ENCODE results near the gene ERBB4.

DNA sequence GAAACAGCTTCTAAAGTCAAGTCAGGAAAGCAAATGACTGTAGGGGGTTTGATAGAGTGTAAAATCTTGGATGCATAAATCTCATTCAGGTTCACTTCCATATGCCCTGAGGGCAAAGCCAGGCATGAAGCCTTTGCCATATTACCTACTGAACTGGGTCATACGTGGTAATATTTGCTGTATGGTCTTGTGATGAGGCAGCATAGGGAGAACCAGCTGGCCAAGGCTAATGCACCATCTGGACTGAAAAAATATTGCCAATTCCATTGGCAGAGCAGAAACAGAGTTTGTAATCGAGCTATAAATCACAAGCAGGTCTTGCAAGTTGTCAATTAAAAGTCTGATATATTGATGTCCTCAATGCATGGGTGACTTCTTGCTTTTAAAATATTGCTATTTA, 243.8 kb downstream of the ERBB4 start:
- TF ChIP-seq, protein P1, sequence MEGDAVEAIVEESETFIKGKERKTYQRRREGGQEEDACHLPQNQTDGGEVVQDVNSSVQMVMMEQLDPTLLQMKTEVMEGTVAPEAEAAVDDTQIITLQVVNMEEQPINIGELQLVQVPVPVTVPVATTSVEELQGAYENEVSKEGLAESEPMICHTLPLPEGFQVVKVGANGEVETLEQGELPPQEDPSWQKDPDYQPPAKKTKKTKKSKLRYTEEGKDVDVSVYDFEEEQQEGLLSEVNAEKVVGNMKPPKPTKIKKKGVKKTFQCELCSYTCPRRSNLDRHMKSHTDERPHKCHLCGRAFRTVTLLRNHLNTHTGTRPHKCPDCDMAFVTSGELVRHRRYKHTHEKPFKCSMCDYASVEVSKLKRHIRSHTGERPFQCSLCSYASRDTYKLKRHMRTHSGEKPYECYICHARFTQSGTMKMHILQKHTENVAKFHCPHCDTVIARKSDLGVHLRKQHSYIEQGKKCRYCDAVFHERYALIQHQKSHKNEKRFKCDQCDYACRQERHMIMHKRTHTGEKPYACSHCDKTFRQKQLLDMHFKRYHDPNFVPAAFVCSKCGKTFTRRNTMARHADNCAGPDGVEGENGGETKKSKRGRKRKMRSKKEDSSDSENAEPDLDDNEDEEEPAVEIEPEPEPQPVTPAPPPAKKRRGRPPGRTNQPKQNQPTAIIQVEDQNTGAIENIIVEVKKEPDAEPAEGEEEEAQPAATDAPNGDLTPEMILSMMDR (IDR thresholded peaks at IDR 0.05), result no peak
- TF ChIP-seq POLR2A (IDR thresholded peaks at IDR 0.05), result no peak
